Naive B cell (primary cell): ENCODE measurements around the gene HNRNPU. TPM values are rescaled to one million over a fixed set of nuclear protein-coding genes. Genes with fewer than 3 reads are reported as not detected.

Experiments used
- ATAC-seq, 2 donors: fragments of 150-1000 bp; cut with Tn5 transposase; 2 replicates each; pipeline ENCODE4 v1.10.0; 2021; ENCODE audit warnings: low read depth in 2 of 2, mild to moderate bottlenecking in 2 of 2, moderate library complexity in 2 of 2
- DNase-seq: peaks from one replicate; pipeline ENCODE4 v3.0.0; 2022
- H3K27ac Mint-ChIP-seq, 6 donors: one replicate each; pipeline ENCODE4 v1.8.0; 2020 to 2022; ENCODE audit warnings: mild to moderate bottlenecking in 6 of 6, mixed read lengths in 6 of 6, moderate library complexity in 5 of 6, inconsistent platforms in 2 of 6
- H3K27me3 Mint-ChIP-seq, 3 donors: one replicate each; pipeline ENCODE4 v1.8.0; 2021 to 2022; ENCODE audit warnings: mixed read lengths in 3 of 3, mild to moderate bottlenecking in 1 of 3
- H3K36me3 Mint-ChIP-seq, 2 donors: one replicate each; pipeline ENCODE4 v1.8.0; 2020 to 2022; ENCODE audit warnings: mixed read lengths in 2 of 2, inconsistent platforms in 1 of 2, mild to moderate bottlenecking in 1 of 2
- H3K4me1 Mint-ChIP-seq, 3 donors: one replicate each; pipeline ENCODE4 v1.8.0; 2020 to 2022; ENCODE audit warnings: mixed read lengths in 3 of 3, inconsistent platforms in 1 of 3, mild to moderate bottlenecking in 1 of 3, moderate library complexity in 1 of 3
- H3K4me3 Mint-ChIP-seq, 8 donors: one replicate each; pipeline ENCODE4 v1.8.0; 2020 to 2022; ENCODE audit warnings: mild to moderate bottlenecking in 8 of 8, mixed read lengths in 8 of 8, moderate library complexity in 8 of 8, inconsistent platforms in 2 of 8
- H3K9me3 Mint-ChIP-seq, 7 donors: one replicate each; pipeline ENCODE4 v1.8.0; 2020 to 2022; ENCODE audit warnings: mixed read lengths in 7 of 7, mild to moderate bottlenecking in 5 of 7, inconsistent platforms in 2 of 7, moderate library complexity in 1 of 7
- polyA plus RNA-seq, 6 donors: library from polyadenylated mRNA; unstranded; fragments of 300-500 nt; fragmentation: Illumina TruSeq; gene quantifications; one replicate each; pipeline ENCODE4 v1.2.3, GENCODE V29; 2021; ENCODE audit warnings: low read depth in 6 of 6

The HNRNPU gene
- polyA plus RNA-seq, 6 donors from 2014 or later, result 131 to 412 (median 247) TPM

GRCh38 chr1:244830639-244831038 lies 33.7 kb downstream of the HNRNPU start:
- Mint-ChIP-seq H3K4me1 (peaks cover 8 to 21% (median 15%) of the 10 kb centered on the region in 3 donors), H3K27me3 (no peaks in the 10 kb centered on the region), H3K36me3 (no peaks in the 10 kb centered on the region), H3K4me3 (peak overlapping the region in 1 of 8 donors; percentile 57), H3K27ac (no peak overlapping the region), H3K9me3 (no peaks in the 10 kb centered on the region)
- DNase-seq (no peak), ATAC-seq (no peak)

- Mint-ChIP-seq H3K4me3 (no peak overlapping the region), H3K27ac (no peak overlapping the region), H3K9me3 (no peaks in the 10 kb centered on the region), H3K27me3 (no peaks in the 10 kb centered on the region), H3K4me1 (peaks cover 4 to 14% (median 6%) of the 10 kb centered on the region in 3 donors), H3K36me3 (no peaks in the 10 kb centered on the region)
- ATAC-seq (no peak), DNase-seq (no peak)
Observed at GRCh38 chr1:244826712-244827111, 37.6 kb downstream of the HNRNPU start.

- ATAC-seq, result no peak
- no peaks in the 10 kb centered on the region for H3K9me3 Mint-ChIP-seq
- no peak overlapping the region for H3K27ac Mint-ChIP-seq
- no peak overlapping the region for H3K4me3 Mint-ChIP-seq
- H3K4me1 Mint-ChIP-seq, result no peaks in the 10 kb centered on the region
- no peaks in the 10 kb centered on the region for H3K27me3 Mint-ChIP-seq
- no peak for DNase-seq
- H3K36me3 Mint-ChIP-seq, result no peaks in the 10 kb centered on the region
Observed at GRCh38 chr1:244822878-244823277, 41.5 kb downstream of the HNRNPU start.

- H3K27ac Mint-ChIP-seq, result no peak overlapping the region
- H3K4me1 Mint-ChIP-seq, result peaks cover 5 to 8% (median 5%) of the 10 kb centered on the region in 3 donors
- H3K27me3 Mint-ChIP-seq, result no peaks in the 10 kb centered on the region
- H3K9me3 Mint-ChIP-seq, result no peaks in the 10 kb centered on the region
- no peak overlapping the region for H3K4me3 Mint-ChIP-seq
- DNase-seq (no peak), ATAC-seq (no peak)
- no peaks in the 10 kb centered on the region for H3K36me3 Mint-ChIP-seq
Observed at GRCh38 chr1:244821134-244821533, 43.2 kb downstream of the HNRNPU start.

GRCh38 chr1:244820131-244820530 lies 44.2 kb downstream of the HNRNPU start:
- no peak for ATAC-seq
- no peak for DNase-seq
- H3K4me1 Mint-ChIP-seq, result peaks cover 13 to 19% (median 13%) of the 10 kb centered on the region in 3 donors
- no peak overlapping the region for H3K4me3 Mint-ChIP-seq
- H3K36me3 Mint-ChIP-seq, result no peaks in the 10 kb centered on the region
- no peak overlapping the region for H3K27ac Mint-ChIP-seq
- H3K9me3 Mint-ChIP-seq, result no peaks in the 10 kb centered on the region
- no peaks in the 10 kb centered on the region for H3K27me3 Mint-ChIP-seq

- Mint-ChIP-seq H3K27me3 (no peaks in the 10 kb centered on the region), H3K4me3 (peak overlapping the region in 2 of 8 donors; percentile 16 to 47)
Observed at GRCh38 chr1:244817415-244817894, 46.9 kb downstream of the HNRNPU start.

GRCh38 chr1:244815600-244816099 lies 48.7 kb downstream of the HNRNPU start:
- DNase-seq (peak; percentile 58), ATAC-seq (peak; percentile 78 to 80)
- H3K4me3 Mint-ChIP-seq, result peak overlapping the region; percentile 69 to 93 (median 84)

More at GRCh38 chr1:244817415-244817894, 46.9 kb downstream of the HNRNPU start:
- ATAC-seq, result no peak
- H3K36me3 Mint-ChIP-seq, result no peaks in the 10 kb centered on the region
- DNase-seq, result no peak
- H3K4me1 Mint-ChIP-seq, result peaks cover 22 to 30% (median 23%) of the 10 kb centered on the region in 3 donors
- H3K27ac Mint-ChIP-seq, result peak overlapping the region in 1 of 6 donors; percentile 60
- H3K9me3 Mint-ChIP-seq, result no peaks in the 10 kb centered on the region

GRCh38 chr1:244813327-244813726 lies 51.0 kb downstream of the HNRNPU start:
- Mint-ChIP-seq H3K27ac (peak overlapping the region in 1 of 6 donors; percentile 88), H3K4me1 (peaks cover 22 to 30% (median 23%) of the 10 kb centered on the region in 3 donors), H3K27me3 (peaks cover 0 to 6% (median 0%) of the 10 kb centered on the region in 3 donors), H3K4me3 (peak overlapping the region in 1 of 8 donors; percentile 50), H3K9me3 (no peaks in the 10 kb centered on the region), H3K36me3 (no peaks in the 10 kb centered on the region)
- no peak for DNase-seq
- no peak for ATAC-seq

More at GRCh38 chr1:244815600-244816099, 48.7 kb downstream of the HNRNPU start:
- Mint-ChIP-seq H3K27me3 (no peaks in the 10 kb centered on the region), H3K36me3 (no peaks in the 10 kb centered on the region), H3K27ac (peak overlapping the region; percentile 1 to 92 (median 66)), H3K4me1 (peaks cover 22 to 30% (median 23%) of the 10 kb centered on the region in 3 donors), H3K9me3 (no peaks in the 10 kb centered on the region)

- Mint-ChIP-seq H3K4me3 (no peak overlapping the region), H3K27ac (peak overlapping the region in 1 of 6 donors; percentile 76), H3K9me3 (no peaks in the 10 kb centered on the region), H3K36me3 (no peaks in the 10 kb centered on the region), H3K4me1 (peaks cover 12 to 15% (median 13%) of the 10 kb centered on the region in 3 donors), H3K27me3 (peaks cover 5 to 6% (median 6%) of the 10 kb centered on the region in 3 donors)
- no peak for DNase-seq
- ATAC-seq, result no peak
Observed at GRCh38 chr1:244810221-244810620, 54.1 kb downstream of the HNRNPU start.

- Mint-ChIP-seq H3K9me3 (no peaks in the 10 kb centered on the region), H3K27me3 (peaks cover 5 to 11% (median 6%) of the 10 kb centered on the region in 3 donors), H3K36me3 (no peaks in the 10 kb centered on the region), H3K4me1 (peaks cover 0 to 5% (median 4%) of the 10 kb centered on the region in 3 donors), H3K4me3 (peak overlapping the region in 1 of 8 donors; percentile 52), H3K27ac (peak overlapping the region in 1 of 6 donors; percentile 32)
- DNase-seq (no peak), ATAC-seq (no peak)
Observed at GRCh38 chr1:244807138-244807537, 57.2 kb downstream of the HNRNPU start.

GRCh38 chr1:244804841-244805240 lies 59.5 kb downstream of the HNRNPU start:
- peaks cover 5 to 7% (median 5%) of the 10 kb centered on the region in 3 donors for H3K4me1 Mint-ChIP-seq
- no peak overlapping the region for H3K4me3 Mint-ChIP-seq
- H3K36me3 Mint-ChIP-seq, result no peaks in the 10 kb centered on the region
- no peak overlapping the region for H3K27ac Mint-ChIP-seq
- ATAC-seq (no peak), DNase-seq (no peak)
- H3K27me3 Mint-ChIP-seq, result peaks cover 3 to 11% (median 8%) of the 10 kb centered on the region in 3 donors
- peaks cover 0 to 2% (median 0%) of the 10 kb centered on the region in 7 donors for H3K9me3 Mint-ChIP-seq

- ATAC-seq, result no peak
- H3K27ac Mint-ChIP-seq, result no peak overlapping the region
Observed at GRCh38 chr1:244802556-244803239, 61.6 kb downstream of the HNRNPU start.

GRCh38 chr1:244802041-244802440 lies 62.3 kb downstream of the HNRNPU start:
- peaks cover 0 to 10% (median 4%) of the 10 kb centered on the region in 3 donors for H3K27me3 Mint-ChIP-seq
- peaks cover 0 to 2% (median 0%) of the 10 kb centered on the region in 7 donors for H3K9me3 Mint-ChIP-seq
- DNase-seq (no peak), ATAC-seq (no peak)
- no peak overlapping the region for H3K4me3 Mint-ChIP-seq
- no peak overlapping the region for H3K27ac Mint-ChIP-seq
- H3K36me3 Mint-ChIP-seq, result no peaks in the 10 kb centered on the region
- peaks cover 2 to 6% (median 5%) of the 10 kb centered on the region in 3 donors for H3K4me1 Mint-ChIP-seq

More at GRCh38 chr1:244802556-244803239, 61.6 kb downstream of the HNRNPU start:
- Mint-ChIP-seq H3K36me3 (no peaks in the 10 kb centered on the region), H3K4me1 (peaks cover 5 to 7% (median 5%) of the 10 kb centered on the region in 3 donors), H3K4me3 (no peak overlapping the region), H3K27me3 (peaks cover 0 to 10% (median 4%) of the 10 kb centered on the region in 3 donors), H3K9me3 (peaks cover 0 to 2% (median 0%) of the 10 kb centered on the region in 7 donors)
- no peak for DNase-seq
